Inflammatory macrophage treated with lipopolysaccharide for 1 hour (primary cell): ENCODE data around the gene CCDC127.
"Not testable (repeated sequence)": the region's sequence is repeated elsewhere in the genome, so short reads cannot be mapped to it uniquely, and the experiment has no call there.

Source experiments
- DNase-seq, 2 donors: peaks; one replicate each; pipeline ENCODE4 v3.0.0-alpha.2; 2020 to 2022

The CCDC127 gene

GRCh38 chr5:171801-172331, 46.1 kb downstream of the CCDC127 start:
- DNase-seq: no peak

- DNase-seq: no peak
Measured at GRCh38 chr5:170971-171800, 46.8 kb downstream of the CCDC127 start.

DNA sequence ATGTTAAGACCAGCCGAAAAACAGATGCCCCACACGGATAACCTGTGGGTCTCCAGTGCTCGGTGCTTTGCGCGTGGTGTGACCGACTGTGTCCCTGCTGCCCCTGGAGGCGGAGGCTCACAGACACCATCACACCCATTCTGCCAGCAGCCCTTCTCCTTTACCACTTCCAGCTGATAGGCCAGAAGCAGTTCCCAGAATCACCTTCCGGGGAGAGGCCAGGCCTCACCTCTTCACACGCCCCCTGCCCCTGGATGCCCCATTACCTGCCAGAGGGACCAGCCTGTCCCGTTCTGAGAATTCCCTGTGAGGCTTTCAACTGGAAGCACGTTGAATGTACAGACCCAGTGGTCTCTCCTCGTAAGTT, 48.2 kb downstream of the CCDC127 start:
- no peak for DNase-seq

DNA sequence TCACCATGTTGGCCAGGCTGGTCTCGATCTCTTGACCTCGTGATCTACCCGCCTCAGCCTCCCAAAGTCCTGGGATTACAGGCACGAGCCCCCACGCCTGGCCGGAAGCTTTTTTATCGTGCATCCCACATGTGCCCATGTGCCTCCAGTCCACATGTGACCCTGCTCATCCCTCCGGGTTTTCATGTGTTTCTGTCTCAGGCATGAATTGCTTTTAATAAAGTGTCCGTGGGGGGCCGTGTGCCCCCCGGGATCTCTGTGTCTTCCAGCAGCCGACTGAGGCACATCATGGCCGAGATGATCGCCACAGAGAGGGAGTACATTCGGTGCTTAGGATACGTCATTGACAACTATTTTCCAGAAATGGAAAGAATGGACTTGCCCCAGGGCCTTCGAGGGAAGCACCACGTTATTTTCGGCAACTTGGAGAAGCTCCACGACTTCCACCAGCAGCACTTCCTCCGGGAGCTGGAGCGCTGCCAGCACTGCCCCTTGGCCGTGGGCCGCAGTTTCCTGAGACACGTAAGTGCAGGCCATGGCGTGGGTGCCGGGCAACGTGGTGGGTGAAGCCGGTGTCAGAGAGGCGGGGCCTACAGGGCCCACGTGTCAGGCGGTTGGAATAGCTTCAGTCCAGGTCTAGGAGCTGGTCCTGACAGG, 48.8 kb downstream of the CCDC127 start:
- peak; percentile 51 to 60 for DNase-seq

- no peak for DNase-seq
Measured at GRCh38 chr5:167982-168660, 49.8 kb downstream of the CCDC127 start.

DNA sequence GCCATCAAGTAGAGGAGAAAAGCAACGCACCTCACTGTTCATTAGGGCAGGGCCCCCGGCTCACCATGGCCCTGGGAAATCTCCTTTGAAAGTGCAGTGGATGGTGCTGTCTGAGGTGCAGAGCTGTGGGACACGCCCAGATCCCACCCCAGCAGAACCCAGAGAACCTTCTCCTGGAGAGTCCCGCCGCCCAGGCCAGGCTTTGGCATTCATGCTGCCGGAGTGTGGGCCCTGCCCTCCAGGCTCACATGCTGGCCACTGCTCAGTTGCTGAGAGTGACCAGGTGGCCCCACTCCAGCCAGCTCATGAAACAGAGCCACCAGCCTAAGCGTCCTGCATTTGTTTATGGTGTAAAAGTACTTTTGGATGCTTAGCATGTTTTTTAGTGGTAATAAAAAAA, 50.4 kb downstream of the CCDC127 start:
- no peak for DNase-seq

GRCh38 chr5:166441-167372, 51.2 kb downstream of the CCDC127 start:
- no peak for DNase-seq

DNA sequence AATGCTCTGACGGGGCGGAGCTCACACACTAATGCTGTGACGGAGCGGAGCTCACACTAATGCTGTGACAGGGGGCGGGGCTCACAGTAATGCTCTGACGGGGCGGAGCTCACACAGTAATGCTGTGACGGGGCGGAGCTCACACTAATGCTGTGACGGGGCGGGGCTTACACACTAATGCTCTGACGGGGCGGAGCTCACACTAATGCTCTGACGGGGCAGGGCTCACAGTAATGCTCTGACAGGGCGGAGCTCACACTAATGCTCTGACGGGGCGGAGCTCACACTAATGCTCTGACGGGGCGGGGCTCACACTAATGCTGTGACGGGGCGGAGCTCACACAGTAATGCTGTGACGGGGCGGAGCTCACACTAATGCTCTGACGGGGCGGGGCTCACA, 53.2 kb downstream of the CCDC127 start:
- not testable (repeated sequence) for DNase-seq

DNA sequence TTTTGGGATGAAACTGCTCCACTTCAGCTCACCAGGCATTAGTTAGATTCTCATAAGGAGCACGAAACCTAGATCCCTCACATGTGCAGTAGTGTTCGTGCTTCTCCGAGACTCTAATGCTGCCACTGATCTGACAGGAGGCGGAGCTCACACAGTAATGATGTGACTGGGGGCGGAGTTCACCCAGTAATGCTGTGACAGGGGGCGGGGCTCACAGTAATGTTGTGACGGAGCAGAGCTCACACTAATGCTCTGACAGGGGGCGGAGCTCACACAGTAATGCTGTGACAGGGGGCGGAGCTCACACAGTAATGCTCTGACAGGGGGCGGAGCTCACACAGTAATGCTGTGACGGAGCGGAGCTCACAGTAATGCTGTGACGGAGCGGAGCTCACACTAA, 53.7 kb downstream of the CCDC127 start:
- DNase-seq: no peak

GRCh38 chr5:163841-164240, 54.1 kb downstream of the CCDC127 start:
- DNase-seq: no peak

- DNase-seq: no peak
Measured at GRCh38 chr5:163338-163620, 54.7 kb downstream of the CCDC127 start.

- no peak for DNase-seq
Measured at GRCh38 chr5:162565-163337, 55.2 kb downstream of the CCDC127 start.

DNA sequence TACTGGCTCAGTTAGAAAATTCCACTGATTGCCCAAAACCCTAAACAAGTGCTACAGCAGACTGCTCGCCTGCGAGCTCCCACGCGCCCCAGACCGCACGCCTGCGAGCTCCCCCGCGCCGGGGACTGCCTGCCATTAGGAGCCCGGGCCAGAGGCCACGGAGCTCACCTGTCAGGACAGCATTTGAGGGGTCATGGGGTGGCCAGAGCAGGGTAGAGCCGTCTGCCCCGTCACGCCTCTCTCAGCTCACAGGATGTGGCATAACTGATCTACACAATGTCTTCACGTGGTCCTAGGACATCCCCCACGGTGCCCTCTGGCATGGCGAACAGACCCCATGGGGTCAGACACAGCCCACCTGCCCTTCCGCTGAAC, 55.8 kb downstream of the CCDC127 start:
- DNase-seq: no peak

DNA sequence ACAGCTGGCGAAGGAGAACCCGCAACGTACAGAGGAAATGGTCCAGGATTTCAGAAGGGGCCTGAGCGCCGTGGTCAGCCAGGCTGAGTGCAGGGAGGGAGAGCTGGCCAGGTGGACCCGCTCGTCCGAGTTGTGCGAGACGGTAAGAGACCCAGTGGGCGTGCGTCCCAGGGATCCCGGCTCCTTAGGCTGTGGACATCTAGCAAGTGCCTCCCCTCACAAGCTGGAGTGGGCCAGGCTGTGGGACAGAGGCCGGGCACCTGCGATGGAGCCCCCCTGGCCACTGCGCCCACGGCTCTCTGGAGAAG, 56.2 kb downstream of the CCDC127 start:
- DNase-seq: no peak

- no peak for DNase-seq
Measured at GRCh38 chr5:160921-161802, 56.8 kb downstream of the CCDC127 start.

GRCh38 chr5:160173-160510, 57.8 kb downstream of the CCDC127 start:
- DNase-seq: no peak

DNA sequence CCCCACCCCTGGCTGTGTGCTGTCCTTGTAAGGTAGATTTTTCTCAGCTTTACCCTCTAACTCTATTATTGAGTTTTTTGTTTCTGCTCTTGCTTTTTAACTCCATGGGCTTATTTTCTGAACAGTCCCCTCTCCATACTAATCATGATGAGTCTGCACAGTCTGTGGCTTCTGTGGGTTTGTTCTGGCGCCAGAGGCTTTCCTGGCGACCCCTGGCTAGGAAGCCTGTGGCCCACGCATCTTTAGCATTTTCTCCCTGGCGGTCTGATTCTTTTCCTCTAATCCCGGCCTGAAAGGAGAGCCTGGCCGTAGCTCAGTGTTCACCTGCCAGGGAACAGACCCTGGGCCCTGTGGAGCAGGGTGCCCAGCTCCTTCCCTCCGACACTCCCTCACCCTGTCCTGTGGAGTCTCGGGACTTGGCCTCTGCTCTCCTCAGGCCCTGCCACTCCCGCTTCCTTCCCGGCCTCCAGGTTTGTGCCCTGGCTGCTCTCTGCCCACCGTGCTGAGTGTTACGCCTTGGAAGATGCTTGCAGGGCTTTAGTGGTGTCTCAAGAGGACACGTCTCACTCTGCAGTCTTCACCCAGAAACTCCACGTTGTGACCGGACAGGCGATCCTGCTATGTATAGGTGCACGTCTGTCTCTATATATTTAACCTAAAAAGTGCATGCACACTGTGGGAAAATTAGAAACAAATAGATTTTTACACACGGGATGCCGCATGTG, 58.3 kb downstream of the CCDC127 start:
- no peak for DNase-seq

DNA sequence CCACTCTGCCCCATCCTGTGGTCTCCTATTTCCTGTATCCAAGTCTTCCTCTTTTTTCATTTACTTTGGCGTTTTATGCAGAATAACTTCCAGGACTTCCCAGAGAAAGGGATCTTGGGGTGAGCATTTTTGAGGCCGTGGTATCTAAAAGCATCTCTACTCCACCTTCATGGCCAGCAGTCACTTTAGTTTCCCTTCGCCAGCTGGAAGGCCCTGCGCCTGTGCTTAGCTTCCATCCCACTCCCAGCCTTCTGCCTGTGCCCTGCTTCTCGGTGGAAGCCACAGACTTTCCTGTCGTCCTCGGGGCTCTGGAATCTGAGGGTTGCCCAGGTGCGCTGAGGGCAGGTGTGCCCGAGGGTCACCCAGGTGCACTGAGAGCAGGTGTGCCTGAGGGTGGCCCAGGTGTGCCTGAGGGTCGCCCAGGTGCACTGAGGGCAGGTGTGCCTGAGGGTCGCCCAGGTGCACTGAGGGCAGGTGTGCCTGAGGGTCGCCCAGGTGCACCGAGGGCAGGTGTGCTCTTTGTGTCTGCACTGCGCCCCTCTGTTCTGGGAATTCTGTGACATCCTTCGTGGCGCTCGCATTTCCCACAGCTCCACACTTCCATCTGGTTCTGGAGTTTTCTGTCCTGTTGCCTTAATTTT, 59.0 kb downstream of the CCDC127 start:
- DNase-seq: no peak

DNA sequence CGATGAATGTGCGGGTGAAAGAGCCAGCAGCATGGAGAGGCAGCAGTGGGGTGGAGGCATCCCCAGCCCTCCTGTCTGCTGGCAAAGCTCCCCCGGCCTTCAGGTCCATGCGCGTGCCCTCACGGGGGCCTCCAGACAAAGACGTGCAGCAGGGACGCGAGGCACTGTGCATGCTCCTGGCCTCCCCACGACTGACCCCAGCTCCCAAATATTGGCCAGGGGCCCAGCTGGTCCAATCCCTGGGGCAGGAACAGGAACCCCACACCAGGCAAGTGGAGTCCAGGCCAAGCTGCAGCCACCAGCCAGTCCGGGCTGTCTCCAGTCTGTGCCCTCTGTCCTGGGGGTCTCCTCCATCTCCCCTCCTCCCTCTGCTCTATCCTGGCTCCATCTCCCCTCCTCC, 60.2 kb downstream of the CCDC127 start:
- DNase-seq: no peak

DNA sequence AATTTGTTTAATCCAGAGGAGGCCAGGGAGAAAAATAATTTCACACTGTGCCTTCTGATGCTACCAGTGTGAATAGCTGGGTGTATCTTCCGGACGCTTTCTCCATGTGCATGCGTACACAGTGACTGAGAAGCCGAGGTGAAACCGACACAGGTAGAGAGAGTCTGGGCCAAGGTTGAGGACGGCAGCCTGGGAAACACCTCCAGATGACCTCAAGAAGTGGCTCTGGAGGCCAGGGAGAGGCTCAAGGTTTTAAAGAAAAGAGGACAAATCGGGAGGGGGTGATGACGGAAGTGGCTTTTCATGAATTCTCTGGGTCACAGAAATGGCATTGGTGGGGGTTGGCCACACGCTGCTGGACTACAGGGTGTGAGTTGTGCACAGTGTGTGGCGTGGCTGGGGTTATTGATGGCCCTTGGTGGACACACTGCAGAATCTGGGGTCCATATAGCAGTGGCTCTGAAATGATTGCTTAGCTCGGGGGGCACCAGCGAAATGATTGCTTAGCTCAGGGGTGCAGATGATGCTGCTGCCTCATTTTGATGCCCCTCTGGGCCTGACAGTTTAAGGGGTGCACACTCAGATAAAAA, 60.7 kb downstream of the CCDC127 start:
- no peak for DNase-seq
